Uterus (tissue), 2 donors: ENCODE measurements around the gene AGPAT3.

ENCODE experiments used
- POLR2A ChIP-seq, 2 donors: fragments of 450-650 bp; IDR thresholded peaks; one replicate each; pipeline ENCODE4 v1.6.1; 2016; ENCODE audit warnings: antibody characterized with exemption in 2 of 2, mild to moderate bottlenecking in 1 of 2, moderate library complexity in 1 of 2
- TF ChIP-seq, protein P1 (sequence below), 4 experiments: fragments of 200-600 bp in 2 of 4; fragments of 450-650 bp in 2 of 4; sonication (generic) in 2 of 4; IDR thresholded peaks; one replicate each; pipeline ENCODE4 v1.5.1; 2016 to 2019; ENCODE audit warnings: antibody characterized with exemption in 4 of 4, mild to moderate bottlenecking in 2 of 4, moderate library complexity in 1 of 4

DNA sequence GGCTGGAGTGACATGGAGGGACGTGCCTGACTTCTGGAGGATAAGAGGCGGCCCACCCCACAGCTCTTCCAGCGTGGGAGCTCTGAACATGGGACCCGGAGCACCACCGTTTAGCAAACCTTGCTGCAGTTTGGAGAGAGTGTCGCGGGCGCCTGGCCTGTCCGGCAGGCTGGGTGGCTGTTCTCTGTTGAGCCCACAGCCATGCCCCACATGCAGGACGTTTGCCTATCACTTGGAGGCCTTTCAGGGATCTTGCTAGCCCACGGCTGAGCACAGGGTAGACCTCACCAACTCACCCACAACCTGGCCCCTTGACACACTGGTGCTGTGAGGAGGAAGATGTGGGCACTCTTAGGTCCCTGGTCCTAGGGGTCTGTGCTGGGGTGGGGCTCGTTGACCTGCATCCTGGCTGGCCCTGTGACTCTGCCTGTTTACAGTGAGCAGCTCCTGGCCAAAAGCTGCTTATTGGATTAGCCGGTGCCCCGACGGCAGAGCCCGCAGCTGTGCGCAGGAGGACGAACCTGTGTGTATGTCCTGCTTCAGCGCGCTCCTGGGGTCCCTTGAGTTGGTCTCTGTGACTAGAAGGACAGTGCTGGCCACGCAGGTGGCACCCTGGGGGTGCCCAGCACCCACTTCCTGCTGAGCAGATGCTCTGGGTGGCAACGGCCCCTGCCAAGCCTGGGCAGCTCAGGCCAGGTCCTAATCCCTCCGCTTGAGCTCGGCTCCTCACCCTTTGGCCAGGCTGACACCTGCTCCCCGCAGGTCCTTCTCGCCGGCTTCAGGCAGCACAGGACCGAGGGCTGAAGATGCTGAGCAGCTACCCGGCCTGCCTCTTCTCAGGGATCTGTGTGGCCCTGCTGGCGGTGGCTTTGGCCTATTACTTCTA lies 74.7 kb downstream of the AGPAT3 start:
- no peak for TF ChIP-seq POLR2A (IDR thresholded peaks at IDR 0.05)
- TF ChIP-seq, protein P1, sequence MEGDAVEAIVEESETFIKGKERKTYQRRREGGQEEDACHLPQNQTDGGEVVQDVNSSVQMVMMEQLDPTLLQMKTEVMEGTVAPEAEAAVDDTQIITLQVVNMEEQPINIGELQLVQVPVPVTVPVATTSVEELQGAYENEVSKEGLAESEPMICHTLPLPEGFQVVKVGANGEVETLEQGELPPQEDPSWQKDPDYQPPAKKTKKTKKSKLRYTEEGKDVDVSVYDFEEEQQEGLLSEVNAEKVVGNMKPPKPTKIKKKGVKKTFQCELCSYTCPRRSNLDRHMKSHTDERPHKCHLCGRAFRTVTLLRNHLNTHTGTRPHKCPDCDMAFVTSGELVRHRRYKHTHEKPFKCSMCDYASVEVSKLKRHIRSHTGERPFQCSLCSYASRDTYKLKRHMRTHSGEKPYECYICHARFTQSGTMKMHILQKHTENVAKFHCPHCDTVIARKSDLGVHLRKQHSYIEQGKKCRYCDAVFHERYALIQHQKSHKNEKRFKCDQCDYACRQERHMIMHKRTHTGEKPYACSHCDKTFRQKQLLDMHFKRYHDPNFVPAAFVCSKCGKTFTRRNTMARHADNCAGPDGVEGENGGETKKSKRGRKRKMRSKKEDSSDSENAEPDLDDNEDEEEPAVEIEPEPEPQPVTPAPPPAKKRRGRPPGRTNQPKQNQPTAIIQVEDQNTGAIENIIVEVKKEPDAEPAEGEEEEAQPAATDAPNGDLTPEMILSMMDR (IDR thresholded peaks at IDR 0.05), result no peak
